ENCODE measurements around the gene PRRT1. TPM values are rescaled to one million over a fixed set of nuclear protein-coding genes. Genes with fewer than 3 reads are reported as not detected.
A peak's percentile ranks its signal among the peaks of the same experiment; 100 is the strongest.
"Not testable (repeated sequence)": the region's sequence is repeated elsewhere in the genome, so short reads cannot be mapped to it uniquely, and the experiment has no call there.

The PRRT1 gene
- total RNA-seq, 2 experiments from 2014 or later = 0.43 to 0.79 TPM

GRCh38 chr6:32148289-32149091 is 3.2 kb downstream of the PRRT1 start:
- CTCF ChIA-PET = interaction anchor here (0.6 to 1.9 kb wide), 7 partner anchors 11 to 74 kb away, joined by 3 to 6 read pairs (median 5); partner anchors contain the start of gene FKBPL

GRCh38 chr6:32147401-32148132 is 4.2 kb downstream of the PRRT1 start:
- H3K36me3 Mint-ChIP-seq (ENCODE audit: low read depth) = no peaks in the 10 kb centered on the region
- CTCF ChIA-PET = interaction anchor here (0.7 to 1.9 kb wide), 3 partner anchors 10 to 93 kb away, joined by 3 to 5 read pairs (median 5); no protein-coding TSS in a partner anchor
- POLR2A ChIA-PET = no interaction called here
- no peaks in the 10 kb centered on the region for H3K9me3 Mint-ChIP-seq (ENCODE audit: low read depth)
- H3K27ac Mint-ChIP-seq = no peak overlapping the region
- DNase-seq (no peak), ATAC-seq (no peak)
- intact Hi-C loops (cut with DNase I, micrococcal nuclease) = loop anchor here in 1 of 2 experiments (1.0 kb wide), 2 partner anchors 17 to 48 kb away; partner anchors contain the start of gene FKBPL
- no peak overlapping the region for H3K4me3 Mint-ChIP-seq
- peaks cover 33% of the 10 kb centered on the region for H3K4me1 Mint-ChIP-seq
- peaks cover 19% of the 10 kb centered on the region for H3K27me3 Mint-ChIP-seq

More at GRCh38 chr6:32148289-32149091, 3.2 kb downstream of the PRRT1 start:
- DNase-seq = peak; percentile 88
- Mint-ChIP-seq H3K27me3 (peaks cover 19% of the 10 kb centered on the region), H3K4me3 (peak overlapping the region; percentile 67), H3K9me3 (ENCODE audit: low read depth) (no peaks in the 10 kb centered on the region), H3K4me1 (peaks cover 42% of the 10 kb centered on the region), H3K36me3 (ENCODE audit: low read depth) (no peaks in the 10 kb centered on the region), H3K27ac (peak overlapping the region; percentile 0)
- ATAC-seq = peak; percentile 88
- intact Hi-C loops (cut with DNase I, micrococcal nuclease) = loop anchor here in 1 of 2 experiments (1.0 kb wide), 2 partner anchors 18 to 47 kb away; partner anchors contain the start of gene FKBPL
- POLR2A ChIA-PET = interaction anchor here (0.6 to 0.9 kb wide), 2 partner anchors 21 to 819 kb away, joined by 3 read pairs; partner anchors contain the start of gene ATF6B

DNA sequence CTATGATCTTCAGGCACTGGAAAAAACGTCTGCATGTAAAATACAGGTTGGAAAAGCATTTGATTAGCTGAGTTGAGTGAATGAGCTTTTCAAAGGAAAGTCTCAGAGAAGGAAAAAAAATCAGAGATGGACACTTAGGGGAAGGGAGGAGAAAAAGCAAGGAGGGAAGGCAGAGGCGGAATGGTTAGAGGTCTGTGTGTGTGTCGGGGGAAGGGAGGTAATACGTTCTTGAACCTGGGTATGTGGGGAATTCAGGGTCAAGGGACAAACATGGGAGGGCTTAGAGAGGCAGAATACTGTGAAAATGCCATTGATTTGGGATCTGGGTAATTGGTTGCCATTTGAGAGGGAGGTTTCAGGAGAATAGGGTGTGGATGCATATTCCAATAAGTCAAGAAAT is 5.1 kb downstream of the PRRT1 start:
- ChIA-PET CTCF (interaction anchor here (1.3 kb wide), 1 partner anchor 28 kb away, joined by 4 read pairs; no protein-coding TSS in a partner anchor), POLR2A (no interaction called here)
- Mint-ChIP-seq H3K36me3 (ENCODE audit: low read depth) (no peaks in the 10 kb centered on the region), H3K4me3 (no peak overlapping the region), H3K9me3 (ENCODE audit: low read depth) (no peaks in the 10 kb centered on the region), H3K27me3 (peaks cover 19% of the 10 kb centered on the region), H3K4me1 (peaks cover 26% of the 10 kb centered on the region), H3K27ac (no peak overlapping the region)
- intact Hi-C loops (cut with DNase I, micrococcal nuclease) = no loop called here
- DNase-seq = no peak
- ATAC-seq = no peak

- POLR2A ChIA-PET = no interaction called here
- ATAC-seq (no peak), DNase-seq (no peak)
- Mint-ChIP-seq H3K36me3 (ENCODE audit: low read depth) (no peaks in the 10 kb centered on the region), H3K27ac (no peak overlapping the region), H3K9me3 (ENCODE audit: low read depth) (no peaks in the 10 kb centered on the region), H3K27me3 (peaks cover 19% of the 10 kb centered on the region), H3K4me3 (no peak overlapping the region), H3K4me1 (peaks cover 24% of the 10 kb centered on the region)
- intact Hi-C loops (cut with DNase I, micrococcal nuclease) = no loop called here
- CTCF ChIA-PET = interaction anchor here (0.6 to 1.3 kb wide), 2 partner anchors 27 to 32 kb away, joined by 3 to 4 read pairs; no protein-coding TSS in a partner anchor
Observed at GRCh38 chr6:32146287-32146686, 5.5 kb downstream of the PRRT1 start.

- ATAC-seq; H3K4me3 Mint-ChIP-seq; H3K27ac Mint-ChIP-seq; DNase-seq; intact Hi-C loops (cut with DNase I, micrococcal nuclease); H3K9me3 Mint-ChIP-seq (ENCODE audit: low read depth); H3K27me3 Mint-ChIP-seq; H3K36me3 Mint-ChIP-seq (ENCODE audit: low read depth): not testable (repeated sequence)
- ChIA-PET POLR2A (interaction anchor here (0.6 kb wide), 1 partner anchor 393 kb away, joined by 5 read pairs; no protein-coding TSS in a partner anchor), CTCF (interaction anchor here (2.0 kb wide), 1 partner anchor 25 kb away, joined by 5 read pairs; no protein-coding TSS in a partner anchor)
- peaks cover 12% of the 10 kb centered on the region for H3K4me1 Mint-ChIP-seq
Observed at GRCh38 chr6:32144238-32144637, 7.5 kb downstream of the PRRT1 start.

- Mint-ChIP-seq H3K4me1 (no peaks in the 10 kb centered on the region), H3K27ac (no peak overlapping the region), H3K4me3 (no peak overlapping the region), H3K9me3 (ENCODE audit: low read depth) (no peaks in the 10 kb centered on the region), H3K36me3 (ENCODE audit: low read depth) (no peaks in the 10 kb centered on the region), H3K27me3 (no peaks in the 10 kb centered on the region)
- intact Hi-C loops (cut with DNase I, micrococcal nuclease) = no loop called here
- ChIA-PET CTCF (interaction anchor here (1.3 kb wide), 1 partner anchor 9 kb away, joined by 3 read pairs; no protein-coding TSS in a partner anchor), POLR2A (interaction anchor here (0.6 kb wide), 3 partner anchors 18 to 705 kb away, joined by 3 to 6 read pairs (median 5); no protein-coding TSS in a partner anchor)
- no peak for ATAC-seq
- no peak for DNase-seq
Observed at GRCh38 chr6:32140420-32141046, 11.2 kb downstream of the PRRT1 start.

DNA sequence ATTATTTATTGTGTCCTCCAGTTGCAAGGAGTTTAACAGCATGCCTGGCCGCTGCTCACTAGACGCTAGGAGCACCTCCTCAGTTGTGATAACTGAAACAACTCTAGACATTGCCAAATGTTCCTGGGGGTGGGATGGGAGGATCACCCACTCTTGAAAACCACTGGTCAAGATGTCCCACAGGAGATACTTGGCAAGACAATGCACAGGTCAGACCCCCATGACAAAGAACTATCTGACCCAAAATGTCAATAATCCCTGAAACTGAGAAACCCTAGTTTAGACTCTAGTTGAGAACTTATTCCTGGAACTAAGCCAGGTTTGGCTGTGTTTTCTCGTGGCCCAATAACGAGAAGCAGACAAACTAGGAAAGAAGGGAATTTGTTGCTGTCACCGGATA is 12.1 kb downstream of the PRRT1 start:
- CTCF ChIA-PET = interaction anchor here (1.3 kb wide), 1 partner anchor 8 kb away, joined by 3 read pairs; no protein-coding TSS in a partner anchor
- intact Hi-C loops (cut with DNase I, micrococcal nuclease) = no loop called here

DNA sequence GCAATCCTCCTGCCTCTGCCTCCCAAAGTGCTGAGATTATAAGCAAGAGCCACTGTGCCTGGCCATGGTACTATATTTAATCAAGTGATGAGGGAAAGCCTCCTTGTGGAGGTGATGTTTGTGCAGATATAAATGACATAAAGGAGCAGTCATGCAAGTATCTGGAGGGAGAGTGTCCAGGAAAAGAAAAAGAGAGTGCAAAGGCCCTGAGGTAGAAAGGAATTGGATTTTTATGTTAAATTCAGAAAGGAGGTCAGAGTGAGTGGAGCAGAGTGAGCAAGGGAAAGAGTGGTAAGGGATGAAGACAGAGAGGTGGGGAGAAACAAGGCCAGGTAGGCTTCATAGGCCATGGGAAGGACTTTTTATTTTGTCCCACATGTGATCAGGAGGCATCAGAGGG is 14.3 kb downstream of the PRRT1 start:
- POLR2A ChIA-PET = no interaction called here
- Mint-ChIP-seq H3K4me3 (no peak overlapping the region), H3K36me3 (ENCODE audit: low read depth) (no peaks in the 10 kb centered on the region), H3K4me1 (no peaks in the 10 kb centered on the region), H3K9me3 (ENCODE audit: low read depth) (no peaks in the 10 kb centered on the region), H3K27me3 (no peaks in the 10 kb centered on the region), H3K27ac (no peak overlapping the region)
- CTCF ChIA-PET = interaction anchor here (1.3 to 1.8 kb wide), 2 partner anchors 11 to 18 kb away, joined by 4 to 5 read pairs; no protein-coding TSS in a partner anchor
- intact Hi-C loops (cut with DNase I, micrococcal nuclease) = no loop called here
- DNase-seq (no peak), ATAC-seq (no peak)

More for the DNA sequence above, 12.1 kb downstream of the PRRT1 start:
- H3K4me1 Mint-ChIP-seq = no peaks in the 10 kb centered on the region
- no peak overlapping the region for H3K4me3 Mint-ChIP-seq
- POLR2A ChIA-PET = interaction anchor here (0.7 kb wide), 1 partner anchor 166 kb away, joined by 3 read pairs; no protein-coding TSS in a partner anchor
- H3K9me3 Mint-ChIP-seq (ENCODE audit: low read depth) = no peaks in the 10 kb centered on the region
- H3K27me3 Mint-ChIP-seq = no peaks in the 10 kb centered on the region
- DNase-seq (no peak), ATAC-seq (no peak)
- H3K36me3 Mint-ChIP-seq (ENCODE audit: low read depth) = no peaks in the 10 kb centered on the region
- no peak overlapping the region for H3K27ac Mint-ChIP-seq

DNA sequence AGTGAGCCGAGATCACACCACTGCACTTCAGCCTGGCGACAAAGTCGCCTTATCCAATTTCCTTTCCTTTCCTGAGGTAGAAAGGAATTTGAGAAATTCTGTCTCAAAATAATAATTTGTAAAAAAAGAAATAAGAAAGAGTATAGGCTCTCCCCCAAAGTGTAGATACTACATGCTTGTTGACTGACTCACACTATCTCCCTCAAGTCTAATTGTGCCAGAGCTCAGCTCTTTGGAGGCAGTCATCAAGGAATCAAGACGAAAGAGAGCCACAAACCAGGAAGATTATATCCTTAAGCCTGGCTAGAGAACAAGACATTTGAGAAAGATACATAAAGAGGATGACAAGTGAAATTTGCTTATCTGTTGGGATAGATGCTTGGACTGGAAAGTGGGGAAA is 18.0 kb downstream of the PRRT1 start:
- Mint-ChIP-seq H3K9me3 (ENCODE audit: low read depth) (no peaks in the 10 kb centered on the region), H3K4me1 (peaks cover 13% of the 10 kb centered on the region), H3K27me3 (no peaks in the 10 kb centered on the region), H3K4me3 (no peak overlapping the region), H3K36me3 (ENCODE audit: low read depth) (no peaks in the 10 kb centered on the region), H3K27ac (no peak overlapping the region)
- DNase-seq (no peak), ATAC-seq (no peak)
- POLR2A ChIA-PET = no interaction called here
- CTCF ChIA-PET = no interaction called here
- intact Hi-C loops (cut with DNase I, micrococcal nuclease) = no loop called here

GRCh38 chr6:32132110-32132509 is 19.6 kb downstream of the PRRT1 start:
- ChIA-PET CTCF (interaction anchor here (0.8 to 1.4 kb wide), 3 partner anchors 8 to 20 kb away, joined by 3 to 5 read pairs (median 3); partner anchors contain the start of gene PRRT1), POLR2A (no interaction called here)
- Mint-ChIP-seq H3K4me1 (peaks cover 22% of the 10 kb centered on the region), H3K4me3 (no peak overlapping the region), H3K27ac (no peak overlapping the region), H3K36me3 (ENCODE audit: low read depth) (peaks cover under 1% of the 10 kb centered on the region), H3K27me3 (no peaks in the 10 kb centered on the region), H3K9me3 (ENCODE audit: low read depth) (no peaks in the 10 kb centered on the region)
- no peak for DNase-seq
- ATAC-seq = no peak
- intact Hi-C loops (cut with DNase I, micrococcal nuclease) = no loop called here
